HG03066 (cell line): ENCODE results near the gene PUDP.

Source experiments
- ATAC-seq: cut with Tn5 transposase; IDR thresholded peaks from one replicate; pipeline ENCODE4 v1.9.1; 2021; ENCODE audit warnings: low read depth; ENCODE audit not compliant: unreplicated experiment

Gene PUDP

DNA sequence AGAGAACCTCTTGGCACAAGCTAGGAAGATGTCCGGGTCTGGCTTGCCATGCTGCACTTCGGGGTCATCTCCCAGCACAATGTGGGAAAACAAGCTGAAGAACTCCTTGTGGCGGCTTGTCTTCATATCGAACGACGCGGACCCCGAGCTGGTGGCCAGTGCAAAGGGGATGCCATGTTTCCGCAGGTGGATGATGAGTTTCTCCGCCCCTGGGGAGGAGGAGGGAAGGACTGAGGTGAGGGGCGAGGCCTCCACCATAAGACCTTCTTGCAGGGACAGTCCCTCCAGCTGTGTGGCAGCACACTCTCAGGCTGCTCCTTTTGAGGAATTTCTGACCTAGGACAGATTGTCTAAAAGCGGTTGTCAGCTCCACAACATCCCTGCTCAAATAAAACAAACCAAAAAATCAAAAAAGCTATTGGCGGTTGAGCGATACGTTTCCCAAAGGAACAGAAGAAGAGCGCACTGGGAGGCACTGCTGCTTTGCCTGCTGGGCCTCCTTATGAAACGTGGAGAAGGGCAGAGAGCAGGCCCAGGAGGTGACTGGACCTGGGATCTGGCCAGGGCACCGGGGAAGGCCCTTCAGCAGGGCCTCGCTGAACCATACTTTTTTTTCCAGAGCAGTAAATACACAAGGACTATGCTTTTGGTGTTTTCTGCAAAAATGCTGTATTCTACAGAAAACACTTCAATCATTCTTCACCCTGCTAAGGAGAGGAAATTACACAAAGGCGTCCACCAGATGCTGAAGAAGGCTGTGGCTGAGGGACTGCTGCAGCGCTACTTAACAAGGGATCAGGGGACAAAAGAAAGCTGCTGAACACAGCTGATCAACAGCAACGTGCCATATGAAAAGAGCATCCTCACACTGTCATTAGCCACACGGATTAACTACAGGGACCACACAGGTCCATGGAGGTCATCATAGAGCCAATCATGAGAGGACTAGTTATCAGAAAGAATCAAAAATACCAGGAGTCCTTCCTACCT, 70.4 kb downstream of the PUDP start:
- ATAC-seq = no peak

DNA sequence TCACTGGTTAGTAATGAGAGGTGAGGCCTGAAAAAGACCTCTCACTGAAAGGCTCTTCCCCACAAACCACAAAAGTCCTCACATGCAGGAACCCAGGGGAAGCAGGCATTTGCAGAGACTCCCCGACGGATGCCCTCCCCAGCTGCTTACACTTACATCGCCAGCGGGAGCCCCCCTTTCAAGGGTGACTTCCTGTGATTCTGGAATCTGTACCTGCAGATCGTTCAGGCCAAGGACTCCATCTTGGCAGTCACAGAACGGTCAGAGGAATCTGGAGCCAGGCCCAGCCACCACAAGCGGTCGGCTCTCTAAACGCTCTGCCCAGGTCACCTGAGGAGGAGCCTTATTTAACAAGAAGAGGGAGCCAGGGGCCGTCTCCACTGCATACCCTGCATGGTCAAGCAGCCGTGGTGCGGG, 71.7 kb downstream of the PUDP start:
- peak; percentile 56 for ATAC-seq

DNA sequence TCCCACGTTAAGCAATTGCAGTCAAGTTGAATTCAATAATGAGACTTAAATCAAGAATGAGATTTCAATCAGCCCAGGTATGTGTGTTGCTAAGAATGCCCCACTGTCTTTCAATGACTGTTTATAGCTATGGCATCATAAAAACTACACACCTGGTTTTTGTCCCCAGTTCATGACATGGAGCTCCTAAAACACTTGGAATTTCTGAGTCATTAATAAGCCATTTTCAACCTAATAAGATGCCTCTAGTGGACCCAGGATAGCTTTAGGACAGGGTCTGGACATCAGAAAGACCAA, 73.1 kb downstream of the PUDP start:
- ATAC-seq = no peak

DNA sequence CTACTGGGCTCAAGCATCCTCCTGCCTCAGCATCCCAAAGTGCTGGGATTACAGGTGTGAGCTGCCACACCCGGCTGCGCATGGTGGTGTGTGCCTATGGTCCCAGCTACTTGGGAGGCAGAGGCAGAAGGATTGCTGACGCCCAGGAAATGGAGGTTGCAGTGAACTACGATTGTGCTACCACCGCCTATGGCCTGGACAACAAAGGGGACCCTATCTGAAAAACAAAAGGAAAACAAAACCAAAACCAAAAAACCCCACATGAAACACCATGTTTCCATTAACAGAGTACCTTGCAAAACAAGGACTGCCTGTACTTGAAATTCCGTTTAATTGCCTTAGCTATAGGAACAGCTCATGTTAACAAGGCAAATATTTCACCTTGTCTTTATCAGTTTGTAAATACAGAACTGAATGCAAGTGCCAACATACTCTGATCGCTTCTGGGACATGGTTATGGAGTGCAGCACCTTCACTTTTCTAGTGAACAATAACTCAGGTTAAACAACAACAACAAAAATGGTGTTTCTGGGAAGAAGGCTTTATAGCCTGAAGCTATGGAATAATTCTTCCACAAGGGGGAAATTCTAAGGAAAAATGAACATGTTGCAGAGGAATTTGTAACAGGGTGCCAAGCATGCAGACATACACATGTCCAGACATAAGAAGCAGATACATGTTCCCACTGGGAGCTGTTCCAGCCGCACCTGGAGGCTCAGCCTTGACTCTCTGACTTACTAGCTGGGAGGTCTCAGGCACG, 73.6 kb downstream of the PUDP start:
- no peak for ATAC-seq

DNA sequence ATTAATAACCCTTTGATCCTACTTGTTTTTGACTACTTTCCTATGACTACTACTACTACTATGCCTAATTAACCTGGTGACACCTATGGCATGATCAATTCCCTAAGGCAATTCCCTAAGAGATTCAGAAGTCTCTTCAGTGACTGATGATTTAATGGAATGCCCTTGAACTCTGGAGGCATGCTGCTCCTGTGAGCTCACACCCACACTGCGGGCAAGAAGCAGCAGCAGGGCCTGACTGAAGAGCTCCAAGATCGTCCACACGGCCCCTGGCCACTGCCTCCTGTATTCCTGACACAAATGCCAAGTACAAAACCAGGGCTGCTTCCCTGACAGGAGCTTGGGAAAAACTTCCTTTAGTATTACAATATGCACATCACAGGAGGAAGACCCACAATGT, 74.6 kb downstream of the PUDP start:
- no peak for ATAC-seq

DNA sequence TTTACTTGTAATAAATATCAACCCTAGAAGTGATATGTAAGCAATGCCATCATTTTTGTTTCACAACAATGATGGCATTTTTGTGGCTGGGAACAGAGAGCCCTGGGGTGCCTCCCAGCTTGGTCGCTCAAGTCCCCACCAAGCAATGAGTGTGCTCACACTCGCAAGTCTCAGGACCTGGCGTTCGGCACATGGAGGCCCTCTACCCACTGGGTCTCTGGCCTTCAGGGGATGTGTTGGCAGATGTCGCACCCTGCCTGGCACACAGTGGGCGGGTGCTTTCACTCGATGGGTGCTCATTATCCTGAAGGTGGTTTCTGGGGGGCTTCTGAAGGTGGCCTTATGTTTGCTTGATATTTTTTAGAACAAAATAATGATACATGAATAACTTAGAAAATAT, 75.1 kb downstream of the PUDP start:
- ATAC-seq = no peak

DNA sequence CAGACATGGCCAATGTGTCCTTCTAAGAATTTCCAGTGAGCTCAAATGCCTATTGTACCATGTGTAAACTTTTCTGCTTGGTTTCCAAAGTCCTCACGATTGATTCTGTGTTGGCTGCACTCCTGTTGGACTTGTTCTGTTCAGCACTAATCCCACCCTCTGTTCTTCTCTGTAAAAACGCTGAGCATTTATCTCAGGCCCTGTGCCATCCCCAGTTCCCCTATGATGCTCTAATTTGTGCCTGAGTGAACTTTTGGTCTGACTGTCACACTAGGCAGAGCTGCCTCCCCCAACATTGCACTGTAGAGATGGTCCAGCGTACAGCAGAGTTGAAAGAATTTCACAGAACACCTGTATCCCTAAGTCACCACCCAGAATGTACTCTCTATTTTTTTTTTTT, 76.6 kb downstream of the PUDP start:
- no peak for ATAC-seq

DNA sequence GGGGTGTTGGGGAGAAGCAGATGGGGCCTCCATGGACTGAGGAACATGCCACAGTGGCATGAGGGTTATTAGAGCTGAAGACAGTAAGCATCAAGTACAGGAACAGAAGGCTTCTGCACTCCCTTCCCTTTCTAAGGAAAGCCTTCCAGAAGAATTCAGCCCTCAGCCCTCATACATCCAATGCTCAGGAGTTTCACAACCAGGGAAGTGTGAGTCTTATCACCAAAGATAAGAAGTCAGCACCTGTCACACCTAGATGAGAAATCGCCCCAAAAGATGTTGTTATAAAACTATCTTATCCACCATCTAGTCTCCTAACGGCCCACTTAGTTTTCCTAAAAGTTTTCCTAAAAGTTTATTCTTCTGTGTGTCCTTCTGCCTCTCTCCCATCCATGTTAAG, 78.4 kb downstream of the PUDP start:
- ATAC-seq = no peak

DNA sequence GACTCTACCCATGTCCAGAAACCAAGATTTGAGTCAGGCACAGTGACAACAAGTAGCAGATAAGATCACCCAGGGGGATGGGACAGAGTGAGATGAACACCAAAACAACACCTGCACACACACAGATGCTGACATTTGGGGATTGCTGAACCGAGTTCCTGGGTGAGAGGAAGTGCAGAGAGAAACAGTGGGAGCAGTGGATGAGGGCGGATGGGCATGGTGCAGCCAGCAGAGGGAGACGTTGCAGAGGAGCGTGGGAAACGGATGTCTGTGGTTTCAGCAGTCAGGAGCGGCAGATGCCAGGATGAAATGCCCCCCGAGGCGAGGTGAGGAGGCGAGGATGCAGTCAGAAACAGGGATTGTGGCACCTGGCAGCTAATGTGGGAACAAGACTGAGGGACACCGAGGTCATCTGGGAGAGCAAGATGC, 79.0 kb downstream of the PUDP start:
- ATAC-seq = no peak

DNA sequence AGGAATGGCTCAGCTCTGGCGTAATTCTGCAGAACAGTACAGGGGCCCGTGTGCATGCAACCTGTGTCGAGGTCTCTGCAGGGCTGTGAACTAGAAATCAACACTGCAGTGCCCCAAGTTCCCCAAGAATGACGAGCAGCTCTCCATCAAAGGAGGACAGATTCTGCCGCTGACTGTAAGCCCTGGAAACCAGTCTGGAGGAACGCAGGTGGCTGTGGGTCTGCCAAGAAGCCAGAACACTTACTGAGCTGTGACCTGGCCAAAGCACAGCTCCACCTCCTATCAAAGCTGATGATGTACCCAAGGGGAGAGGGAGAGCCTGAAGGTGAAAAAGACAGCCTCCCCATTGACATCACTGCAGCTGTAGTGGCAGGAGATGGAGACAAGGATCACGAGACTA, 80.7 kb downstream of the PUDP start:
- no peak for ATAC-seq

DNA sequence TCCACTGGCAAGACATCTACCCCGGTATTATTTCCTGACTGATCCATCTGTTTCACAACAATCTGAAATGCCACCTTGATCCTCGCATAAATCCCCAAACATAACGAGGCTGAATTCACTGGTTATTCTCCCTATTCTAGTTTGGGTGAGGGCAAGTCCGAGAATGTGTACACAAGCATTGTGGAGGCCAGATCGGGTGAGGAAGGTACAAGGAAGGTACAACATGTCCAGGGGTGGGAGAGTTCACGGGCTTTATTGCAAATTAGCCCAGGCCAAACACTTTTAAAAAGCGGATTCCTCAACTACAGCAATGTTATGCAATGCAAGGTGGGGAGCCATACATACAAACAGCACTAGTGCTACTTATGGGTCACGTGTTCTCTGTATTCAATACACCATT, 82.5 kb downstream of the PUDP start:
- no peak for ATAC-seq

DNA sequence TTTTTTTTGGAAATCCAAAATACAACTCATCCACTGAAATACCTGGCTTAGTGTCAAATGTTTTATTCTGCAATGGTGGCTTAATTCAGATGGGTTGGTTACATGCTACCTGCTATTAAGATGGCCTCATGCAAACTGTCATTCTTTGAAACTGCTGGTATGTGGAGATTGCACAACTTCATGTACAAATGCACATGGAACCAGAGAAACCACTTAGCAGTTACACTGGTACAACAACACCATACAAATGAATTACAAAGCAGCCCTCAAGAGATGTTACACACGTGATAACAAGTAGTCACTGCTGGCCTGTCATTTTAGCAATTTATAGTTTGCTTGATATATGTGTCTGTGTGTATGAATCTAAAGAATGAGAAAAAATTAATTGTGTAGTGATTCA, 85.0 kb downstream of the PUDP start:
- no peak for ATAC-seq

DNA sequence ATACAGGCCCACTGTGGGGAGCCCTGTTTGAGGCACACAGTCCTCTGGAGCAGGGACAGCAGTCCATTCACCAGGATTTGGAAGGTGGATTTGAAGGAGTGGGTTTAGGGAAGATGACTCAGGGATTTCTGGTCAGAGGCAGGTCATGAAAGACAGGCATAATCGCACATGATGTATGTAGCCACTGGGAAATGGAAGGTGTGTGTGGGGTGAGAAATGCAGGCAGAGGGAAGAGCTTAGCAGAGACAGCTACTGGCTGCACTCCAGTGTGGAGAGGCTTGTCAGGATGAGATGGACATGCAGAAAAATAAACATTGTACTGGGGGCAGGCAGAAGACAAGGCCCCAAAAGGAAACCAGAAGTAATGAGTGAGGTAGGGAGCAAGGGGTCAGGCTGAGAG, 85.7 kb downstream of the PUDP start:
- ATAC-seq = no peak

DNA sequence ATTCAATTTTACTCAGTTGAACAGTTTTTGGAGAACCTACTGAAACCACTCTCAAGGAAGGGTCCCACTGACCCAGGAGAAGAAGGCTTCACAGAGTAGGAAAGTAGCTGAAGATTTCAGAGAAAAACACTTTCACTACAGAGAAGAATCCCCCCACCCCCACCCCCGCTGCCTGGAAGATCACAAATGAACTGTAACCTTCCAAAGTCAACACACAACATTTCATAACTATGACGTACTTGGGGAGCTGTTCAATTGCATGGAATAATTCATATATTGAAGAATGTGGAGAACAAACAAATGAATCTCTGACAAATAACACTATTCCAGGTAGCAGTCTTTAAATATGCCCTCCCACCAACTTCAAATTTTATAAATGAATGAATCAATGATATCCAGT, 86.5 kb downstream of the PUDP start:
- ATAC-seq = no peak

DNA sequence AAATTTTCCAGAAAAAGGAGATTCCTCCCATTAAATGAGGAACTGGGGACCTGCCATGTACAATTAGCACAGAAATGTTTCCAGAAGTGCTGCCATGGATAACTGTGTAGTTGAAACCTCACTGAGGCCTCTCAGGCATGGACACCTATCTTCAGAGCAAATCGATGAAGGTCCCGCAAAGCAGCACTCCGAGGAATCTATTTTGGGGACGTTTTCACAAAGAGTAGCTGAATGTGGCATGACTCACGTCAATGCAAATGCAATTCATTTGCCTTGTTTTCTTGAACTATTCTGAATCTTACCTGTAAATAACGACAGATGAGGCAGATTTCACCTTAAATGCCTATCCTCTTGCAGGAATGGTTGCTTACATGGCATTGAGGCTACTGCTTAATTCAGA, 87.5 kb downstream of the PUDP start:
- no peak for ATAC-seq

DNA sequence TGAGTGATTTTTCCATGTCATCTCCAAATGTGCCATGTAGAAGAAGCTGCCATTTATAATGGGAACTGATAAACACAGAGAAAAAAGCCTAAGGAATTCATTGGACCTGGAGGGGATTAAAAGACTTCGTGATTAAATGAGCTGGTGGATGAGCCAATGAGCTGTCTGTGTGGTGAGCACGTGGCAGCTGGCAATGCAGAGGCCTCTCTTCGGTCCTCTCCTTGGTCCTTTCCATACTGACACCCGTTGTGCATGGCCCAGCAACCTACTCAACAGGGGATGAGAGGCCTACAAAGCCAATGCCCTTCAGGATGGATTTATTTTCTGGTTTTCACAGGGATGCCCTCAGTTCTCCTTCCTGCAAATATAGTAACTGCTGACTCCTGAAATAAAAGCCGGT, 88.1 kb downstream of the PUDP start:
- no peak for ATAC-seq

DNA sequence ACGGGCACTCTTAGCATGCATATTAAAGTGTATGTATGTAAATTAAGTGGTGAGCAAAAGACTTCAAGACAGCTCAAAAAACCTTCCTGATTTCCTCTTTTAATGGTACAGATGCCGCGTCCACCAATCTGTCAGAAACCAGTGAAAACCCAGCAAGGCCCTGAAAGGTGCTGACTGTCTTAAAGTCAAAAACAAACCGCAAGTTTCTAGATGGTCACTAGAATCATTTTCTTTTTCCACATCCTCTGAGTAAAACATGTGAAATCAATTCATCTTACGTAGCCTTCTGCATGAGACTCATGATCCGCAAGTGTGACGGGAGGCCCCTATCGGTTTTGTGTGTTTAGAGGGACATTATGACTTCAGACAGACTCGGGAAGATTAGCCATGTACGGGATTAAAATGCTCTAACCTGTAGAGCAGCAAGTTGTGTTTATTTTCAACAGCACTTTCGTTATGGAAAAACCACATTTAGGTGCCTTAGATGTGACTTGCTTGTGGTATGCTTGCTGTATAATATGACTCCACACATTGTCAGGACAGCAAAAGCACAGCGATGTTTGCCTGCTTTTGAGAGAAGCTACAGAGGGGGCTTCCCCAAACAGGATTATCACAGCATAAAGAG, 88.6 kb downstream of the PUDP start:
- ATAC-seq = peak; percentile 90

DNA sequence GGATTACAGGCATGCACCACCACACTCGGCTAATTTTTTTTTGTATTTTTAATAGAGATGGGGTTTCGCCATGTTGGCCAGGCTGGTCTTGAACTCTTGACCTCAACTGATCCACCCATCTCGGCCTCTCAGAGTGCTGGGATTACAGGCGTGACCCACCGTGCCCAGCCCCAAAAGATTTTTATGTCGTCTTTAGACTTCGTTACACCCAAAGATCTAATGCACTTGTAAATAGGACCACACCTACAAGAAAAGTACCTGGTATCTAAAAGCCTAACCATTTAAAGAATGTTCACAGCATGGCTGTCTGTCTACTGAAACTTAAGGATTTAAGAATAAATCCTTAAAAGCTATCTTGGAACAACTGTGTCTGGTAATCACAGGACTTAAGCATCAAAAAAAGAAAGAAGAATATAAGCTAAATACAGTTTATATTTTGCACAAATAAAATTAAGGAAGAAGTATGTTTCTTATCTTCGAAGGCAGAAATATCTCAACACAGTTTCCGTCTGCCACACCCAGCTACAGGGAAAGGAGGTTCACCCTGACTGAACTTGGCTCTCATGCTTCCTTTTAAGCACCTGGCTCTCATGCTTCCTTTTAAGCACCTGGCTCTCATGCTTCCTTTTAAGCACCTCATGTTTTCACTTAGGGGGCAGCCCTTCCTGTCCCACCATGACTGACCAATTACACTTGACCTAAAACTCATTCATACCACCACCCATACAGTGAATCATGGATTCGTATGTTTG, 92.4 kb downstream of the PUDP start:
- no peak for ATAC-seq

DNA sequence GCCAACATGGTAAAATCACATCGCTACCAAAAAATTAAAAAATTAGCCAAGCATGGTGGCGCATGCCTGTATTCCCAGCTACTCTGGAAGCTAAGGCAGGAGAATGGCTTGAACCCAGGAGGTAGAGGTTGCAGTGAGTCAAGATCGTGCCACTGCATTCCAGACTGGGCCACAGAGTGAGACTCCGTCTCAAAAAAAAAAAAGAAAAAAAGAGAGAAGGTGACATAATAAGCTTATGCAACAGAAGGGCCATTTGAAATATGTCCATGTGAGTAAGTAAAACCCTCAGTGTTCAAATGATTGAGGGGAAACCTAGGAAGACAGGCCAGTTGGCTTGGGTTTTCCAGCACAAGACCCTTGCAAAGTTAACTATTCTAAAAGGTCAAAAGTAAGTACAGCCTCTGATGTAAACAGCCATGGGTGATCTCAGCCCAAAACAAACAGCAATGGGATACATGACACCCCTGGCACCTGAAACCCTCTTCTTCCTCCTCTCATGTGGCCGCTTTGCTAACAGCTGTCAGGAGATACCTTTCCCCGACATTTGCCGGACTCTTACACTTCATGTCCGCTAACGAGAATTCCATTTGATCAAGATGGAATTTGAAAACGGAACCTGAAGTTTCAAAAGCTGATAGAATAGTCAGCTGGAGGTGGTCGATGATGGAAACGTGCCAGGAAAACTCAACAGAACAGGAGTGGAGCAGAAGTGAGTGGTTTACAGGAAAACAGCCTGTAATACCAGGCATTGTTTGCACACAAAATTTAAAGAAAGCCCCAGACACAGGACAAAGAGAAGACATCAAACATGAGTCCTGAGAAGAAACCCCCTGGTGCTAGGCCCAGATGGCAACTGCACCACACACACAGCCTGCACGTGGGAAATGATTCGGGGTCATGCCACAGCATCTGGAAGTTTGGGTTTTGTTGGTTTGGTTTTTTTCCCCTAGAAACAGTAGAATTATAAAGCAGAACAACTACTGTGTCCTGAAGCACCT, 93.4 kb downstream of the PUDP start:
- ATAC-seq = no peak

DNA sequence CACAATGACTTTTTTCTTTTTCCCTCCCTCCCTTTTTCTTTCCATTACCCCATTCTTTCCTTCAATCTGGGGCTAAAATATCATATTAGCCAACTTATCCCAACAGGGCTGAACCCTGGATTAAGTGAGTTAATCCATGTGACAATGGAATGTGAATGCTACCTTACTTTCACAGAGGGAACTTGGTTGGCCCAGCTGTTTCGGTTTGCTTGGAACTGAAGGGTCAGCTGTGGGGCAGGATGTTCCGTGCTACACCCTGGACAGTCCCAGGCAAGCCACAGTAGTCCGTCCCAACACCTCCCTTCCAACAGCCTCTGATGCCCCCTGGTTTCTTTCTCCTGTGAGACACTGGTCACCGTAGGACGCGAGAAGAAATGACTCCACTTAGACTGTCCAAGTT, 95.4 kb downstream of the PUDP start:
- no peak for ATAC-seq
